CD1c-positive myeloid dendritic cell (primary cell): ENCODE measurements around the gene CFAP92.
"Not testable (repeated sequence)": the region's sequence is repeated elsewhere in the genome, so short reads cannot be mapped to it uniquely, and the experiment has no call there.

Source experiments
- DNase-seq: peaks from one replicate; pipeline ENCODE4 v3.0.0-alpha.2; 2016; ENCODE audit errors: extremely low spot score

Gene CFAP92

GRCh38 chr3:128942161-128942952 lies 51.5 kb downstream of the CFAP92 start:
- no peak for DNase-seq

- DNase-seq = no peak
These were observed 53.6 kb downstream of the CFAP92 start for GRCh38 chr3:128940252-128940651.

GRCh38 chr3:128936341-128936740 lies 57.5 kb downstream of the CFAP92 start:
- DNase-seq = no peak

DNA sequence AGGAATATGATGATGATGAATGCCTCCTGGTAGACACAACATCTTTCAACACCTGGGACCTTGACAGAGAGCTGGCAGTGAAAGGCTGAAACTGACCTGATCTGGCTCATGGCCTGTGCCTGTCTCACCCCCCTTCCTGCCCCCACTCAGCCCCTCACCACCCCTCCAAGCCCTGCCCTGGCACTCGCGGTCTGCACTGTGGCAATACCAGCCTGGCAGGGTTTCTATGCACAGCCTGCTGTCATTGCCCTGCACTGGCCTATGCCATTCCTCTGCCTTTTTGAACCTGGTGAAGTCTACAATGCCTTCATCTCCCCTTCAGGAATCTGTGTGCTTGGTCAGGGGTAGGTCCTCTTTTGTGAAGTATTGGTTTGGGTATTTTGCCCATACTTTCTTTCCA lies 58.0 kb downstream of the CFAP92 start:
- DNase-seq = no peak

- no peak for DNase-seq
These were observed 60.0 kb downstream of the CFAP92 start for GRCh38 chr3:128933922-128934253.

DNA sequence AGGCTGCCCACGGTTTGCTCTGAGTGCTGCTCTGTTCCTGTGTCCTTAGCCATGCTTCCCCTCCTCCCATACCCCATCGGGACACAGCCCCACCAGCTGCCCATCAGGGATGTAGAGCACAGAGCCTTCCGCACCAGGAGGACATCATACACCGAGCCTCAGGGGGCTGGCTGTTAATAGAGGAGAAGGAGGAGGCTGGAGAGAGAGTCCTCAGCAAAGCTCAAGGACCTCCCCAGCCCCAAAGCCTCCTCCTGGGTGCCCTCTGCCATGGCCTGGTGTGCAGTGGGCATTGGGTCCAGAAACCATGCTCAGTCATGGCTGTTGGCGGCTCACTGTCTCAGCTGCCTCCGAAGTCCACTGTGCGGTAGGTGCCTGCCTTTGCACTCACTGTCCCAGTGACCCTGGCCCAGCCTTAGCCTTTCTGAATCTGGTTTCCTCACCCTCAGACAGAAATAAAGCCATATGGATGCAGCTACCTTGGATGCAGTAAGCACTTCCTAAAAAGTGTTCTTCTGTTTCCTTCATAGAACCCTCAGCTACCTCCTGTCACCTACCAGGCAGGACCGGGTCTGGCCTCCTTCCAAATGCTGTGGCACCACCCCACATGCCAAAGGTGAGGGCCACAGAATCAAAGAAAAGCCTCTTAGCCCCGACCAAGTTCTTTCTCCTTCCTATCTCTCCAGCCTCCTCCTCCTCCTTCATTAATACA lies 60.5 kb downstream of the CFAP92 start:
- no peak for DNase-seq

DNA sequence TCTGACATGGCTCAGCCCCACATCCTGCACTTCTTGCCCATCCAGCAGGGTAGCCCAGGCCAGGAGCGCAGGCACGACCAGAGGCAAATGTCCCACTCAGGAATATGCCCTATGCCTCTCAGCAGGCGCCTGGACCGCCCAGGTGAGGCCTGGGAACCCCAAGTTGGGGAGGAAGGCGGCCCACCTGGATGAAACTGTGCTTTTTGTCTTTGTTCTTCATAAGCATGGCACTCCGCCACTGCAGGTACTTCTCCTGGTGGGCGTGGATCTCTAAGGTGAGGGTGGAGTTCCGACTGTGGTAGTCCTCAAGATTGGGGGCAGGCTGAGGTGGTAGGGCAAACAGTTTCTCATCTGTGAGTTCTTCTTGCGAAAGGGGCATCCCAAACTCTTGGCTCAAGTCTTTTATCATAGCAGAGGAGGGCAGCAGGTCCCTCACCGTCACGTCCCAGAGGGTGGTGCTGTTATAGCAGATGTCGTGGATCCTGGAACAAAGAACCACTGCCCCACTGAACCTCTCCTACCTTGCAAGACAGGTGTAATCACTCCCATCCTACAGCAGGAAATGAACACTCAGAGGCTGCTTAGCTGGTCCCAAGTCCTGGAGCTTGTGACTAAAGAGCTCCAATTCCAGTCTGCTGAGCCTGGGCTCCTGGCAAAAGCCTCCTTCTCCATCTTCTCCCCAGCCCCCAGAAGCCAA lies 61.2 kb downstream of the CFAP92 start:
- no peak for DNase-seq

DNA sequence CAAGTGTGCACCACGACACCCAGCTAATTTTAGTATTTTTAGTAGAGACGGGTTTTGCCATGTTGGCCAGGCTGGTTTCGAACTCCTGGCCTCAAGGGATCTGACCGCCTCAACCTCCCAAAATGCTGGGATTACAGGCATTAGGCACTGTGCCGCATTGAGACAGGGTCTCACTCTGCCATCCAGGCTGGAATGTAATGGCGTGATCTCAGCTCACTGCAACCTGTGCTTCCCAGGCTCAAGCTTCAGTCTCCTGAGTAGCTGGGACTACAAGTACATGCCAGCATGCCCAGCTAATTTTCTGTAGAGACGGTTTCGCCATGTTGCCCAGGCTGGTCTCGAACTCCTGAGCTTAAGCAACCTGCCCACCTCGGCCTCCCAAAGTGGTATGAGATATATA lies 62.8 kb downstream of the CFAP92 start:
- DNase-seq = no peak

- DNase-seq = no peak
These were observed 64.5 kb downstream of the CFAP92 start for GRCh38 chr3:128929364-128929763.

GRCh38 chr3:128923986-128924385 lies 69.9 kb downstream of the CFAP92 start:
- DNase-seq = not testable (repeated sequence)

GRCh38 chr3:128923576-128923975 lies 70.3 kb downstream of the CFAP92 start:
- no peak for DNase-seq

- DNase-seq = no peak
These were observed 70.9 kb downstream of the CFAP92 start for GRCh38 chr3:128922804-128923459.

- DNase-seq = no peak
These were observed 73.9 kb downstream of the CFAP92 start for GRCh38 chr3:128919988-128920387.

DNA sequence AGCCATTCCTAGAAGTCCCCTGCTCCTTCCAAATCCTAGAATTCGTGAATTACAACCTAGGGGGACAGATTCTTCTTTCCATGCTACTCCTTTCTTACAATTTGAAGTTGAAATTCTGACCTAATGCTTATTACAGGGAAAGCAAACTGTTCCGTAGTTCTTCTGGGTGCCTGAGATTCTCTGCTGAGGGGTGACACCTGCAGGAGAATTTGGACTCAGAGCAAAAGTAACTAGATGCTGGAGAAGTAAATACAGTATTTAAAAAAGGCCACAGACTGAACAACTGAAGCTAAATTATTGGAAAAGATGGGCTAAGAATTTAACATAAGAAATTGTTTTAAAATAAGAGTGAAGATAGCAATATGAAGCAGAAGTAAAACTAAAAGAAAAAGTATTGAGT lies 76.6 kb downstream of the CFAP92 start:
- no peak for DNase-seq

- DNase-seq = no peak
These were observed 78.8 kb downstream of the CFAP92 start for GRCh38 chr3:128914966-128915645.

GRCh38 chr3:128911911-128912310 lies 82.0 kb downstream of the CFAP92 start:
- no peak for DNase-seq

DNA sequence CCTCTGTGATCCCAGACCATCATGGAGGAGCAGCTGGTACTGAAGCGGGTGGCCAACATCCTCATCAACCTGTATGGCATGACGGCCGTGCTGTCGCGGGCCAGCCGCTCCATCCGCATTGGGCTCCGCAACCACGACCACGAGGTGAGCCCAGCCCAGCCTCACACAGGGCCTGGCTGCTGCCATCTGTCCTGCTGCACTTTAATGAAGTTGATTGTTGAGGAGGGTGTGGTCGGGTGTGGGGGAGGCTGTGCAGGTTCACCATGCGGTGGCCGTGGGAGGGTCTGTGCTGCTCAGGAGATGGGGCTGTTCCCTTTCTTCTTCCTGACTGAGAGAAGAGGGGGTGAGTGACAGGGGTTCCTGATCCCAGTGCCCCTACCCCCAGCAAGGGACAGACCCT lies 83.9 kb downstream of the CFAP92 start:
- DNase-seq = no peak

DNA sequence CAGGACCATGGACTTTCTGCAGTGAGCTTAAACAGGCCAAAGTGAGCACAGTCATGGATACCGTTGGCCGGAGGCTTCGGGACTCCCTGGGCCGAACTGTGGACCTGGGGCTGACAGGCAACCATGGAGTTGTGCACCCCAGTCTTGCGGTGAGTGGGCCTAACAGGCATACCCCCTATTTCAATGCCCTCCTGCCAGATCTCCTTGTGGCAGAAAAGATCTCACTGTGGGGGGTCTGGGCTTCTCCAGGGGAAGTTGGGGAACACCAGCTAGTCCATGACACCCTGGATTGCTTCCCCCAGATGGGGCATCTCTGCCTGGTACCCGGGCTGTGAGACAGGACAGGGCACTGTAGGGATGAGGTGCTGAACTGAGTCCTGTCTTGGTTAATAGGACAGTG lies 84.9 kb downstream of the CFAP92 start:
- DNase-seq = no peak

DNA sequence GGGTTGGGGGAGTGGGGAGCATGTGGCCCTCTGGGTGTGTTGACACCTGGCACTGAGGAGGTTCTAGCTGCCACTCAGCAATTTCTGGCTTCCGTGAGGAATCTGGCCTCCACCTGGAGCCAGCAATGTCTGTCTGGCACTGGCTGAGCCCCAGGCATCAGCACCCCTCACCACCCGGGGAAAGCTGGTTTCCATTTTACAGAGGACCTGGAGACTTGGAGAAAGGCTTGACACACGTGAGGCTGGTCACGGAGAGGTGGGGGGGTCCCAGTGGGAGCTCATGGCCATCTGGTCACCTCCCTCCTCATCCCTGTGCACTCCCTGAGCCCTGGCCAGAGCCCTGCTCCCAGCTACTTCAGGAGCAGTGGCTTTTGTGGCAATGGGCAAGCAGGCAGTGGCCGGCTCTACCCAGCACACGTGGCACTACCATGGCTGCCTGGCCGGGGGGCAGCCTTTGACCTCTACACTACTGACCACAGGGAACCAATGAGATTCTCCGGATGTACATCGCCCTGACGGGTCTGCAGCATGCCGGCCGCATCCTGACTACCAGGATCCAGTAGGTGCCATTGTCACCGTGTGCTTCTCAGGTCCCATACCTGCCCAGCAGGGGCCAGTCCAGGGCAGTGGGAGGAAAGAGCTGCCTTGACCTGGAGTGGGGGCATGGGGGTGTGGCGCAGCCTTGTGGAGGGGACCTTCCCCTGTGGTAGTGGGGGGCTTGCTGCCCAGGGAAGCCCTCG lies 86.0 kb downstream of the CFAP92 start:
- no peak for DNase-seq

GRCh38 chr3:128906804-128907525 lies 86.9 kb downstream of the CFAP92 start:
- no peak for DNase-seq
